GDM1 (cell line): Measurements from ENCODE around the gene G6PC2.
"Not testable (repeated sequence)": the region's sequence is repeated elsewhere in the genome, so short reads cannot be mapped to it uniquely, and the experiment has no call there.

Source experiments
- DNase-seq: peaks from one replicate; lab custom pipeline; 2025; lab: John Stamatoyannopoulos, UW

The G6PC2 gene, protein sequence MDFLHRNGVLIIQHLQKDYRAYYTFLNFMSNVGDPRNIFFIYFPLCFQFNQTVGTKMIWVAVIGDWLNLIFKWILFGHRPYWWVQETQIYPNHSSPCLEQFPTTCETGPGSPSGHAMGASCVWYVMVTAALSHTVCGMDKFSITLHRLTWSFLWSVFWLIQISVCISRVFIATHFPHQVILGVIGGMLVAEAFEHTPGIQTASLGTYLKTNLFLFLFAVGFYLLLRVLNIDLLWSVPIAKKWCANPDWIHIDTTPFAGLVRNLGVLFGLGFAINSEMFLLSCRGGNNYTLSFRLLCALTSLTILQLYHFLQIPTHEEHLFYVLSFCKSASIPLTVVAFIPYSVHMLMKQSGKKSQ

DNA sequence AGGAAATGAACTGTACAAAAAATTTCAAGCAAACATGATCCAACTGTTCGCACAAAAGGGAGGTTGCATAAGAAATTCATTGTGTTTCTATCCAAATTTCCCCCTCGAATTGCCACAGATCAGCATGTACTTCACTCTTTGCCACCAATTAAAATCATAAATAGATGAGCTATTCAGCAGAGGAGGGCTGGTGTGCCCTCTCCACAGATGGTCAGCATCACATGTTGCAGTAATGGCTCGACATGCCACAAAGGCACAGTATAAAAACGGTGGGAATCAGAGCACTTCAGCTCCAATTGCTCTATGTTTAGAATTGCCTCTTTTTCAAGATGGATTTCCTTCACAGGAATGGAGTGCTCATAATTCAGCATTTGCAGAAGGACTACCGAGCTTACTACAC lies at the start of gene G6PC2:
TSS of gene G6PC2 (plus strand) at position 289 of the 400 bp plus-strand sequence. CDS start at position 330, 41 bp downstream.
- DNase-seq = no peak

DNA sequence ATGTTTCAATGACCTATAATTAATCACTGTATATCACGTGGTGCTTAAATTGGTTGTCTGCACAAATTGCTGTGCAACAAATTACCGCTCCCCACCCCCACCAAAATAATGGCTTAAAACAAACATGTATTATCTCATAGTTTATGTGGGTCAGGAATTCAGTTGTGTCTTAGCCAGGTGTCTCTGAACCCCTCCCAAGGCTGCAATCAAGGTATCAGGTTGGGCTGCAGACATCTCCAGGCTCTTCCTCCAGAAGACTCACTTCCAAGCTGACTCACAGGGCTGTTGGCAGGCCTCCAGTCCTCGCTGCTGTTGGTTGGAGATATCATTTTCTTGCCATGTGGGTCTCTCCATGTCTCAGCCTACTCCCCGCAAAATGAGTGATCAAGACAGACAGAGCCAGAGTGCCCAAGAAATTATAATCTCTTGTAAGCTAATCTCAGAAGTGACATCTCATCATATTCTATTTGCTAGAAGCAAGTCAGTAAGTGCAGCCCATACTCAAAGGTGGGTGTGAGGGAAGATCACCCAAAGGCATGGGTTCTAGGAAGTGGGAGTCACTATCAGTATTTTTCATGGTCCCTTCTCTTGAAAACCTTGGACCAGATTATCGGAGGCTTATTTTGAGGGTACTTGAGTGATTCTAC lies 49.3 kb upstream of the G6PC2 start:
- peak; percentile 2 for DNase-seq

DNA sequence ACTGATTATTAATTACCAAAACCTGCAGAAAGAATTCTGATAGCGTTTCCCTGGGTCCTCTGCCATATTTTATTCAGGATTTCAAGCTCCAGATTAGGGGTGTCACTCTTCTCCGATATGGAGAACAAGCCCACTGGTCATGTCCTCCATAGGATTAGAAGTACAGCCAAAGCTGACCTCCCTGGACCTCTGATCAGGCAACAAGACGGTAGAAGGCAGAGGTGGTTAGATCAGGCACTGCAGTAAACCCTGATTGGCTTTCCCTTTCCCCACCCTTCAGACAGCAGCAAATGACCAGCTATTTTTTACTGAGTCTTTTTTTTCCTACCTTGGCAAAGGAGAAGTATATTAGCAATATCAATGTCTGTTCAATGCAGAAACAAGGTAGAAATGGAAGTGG lies 48.6 kb upstream of the G6PC2 start:
- DNase-seq = no peak

DNA sequence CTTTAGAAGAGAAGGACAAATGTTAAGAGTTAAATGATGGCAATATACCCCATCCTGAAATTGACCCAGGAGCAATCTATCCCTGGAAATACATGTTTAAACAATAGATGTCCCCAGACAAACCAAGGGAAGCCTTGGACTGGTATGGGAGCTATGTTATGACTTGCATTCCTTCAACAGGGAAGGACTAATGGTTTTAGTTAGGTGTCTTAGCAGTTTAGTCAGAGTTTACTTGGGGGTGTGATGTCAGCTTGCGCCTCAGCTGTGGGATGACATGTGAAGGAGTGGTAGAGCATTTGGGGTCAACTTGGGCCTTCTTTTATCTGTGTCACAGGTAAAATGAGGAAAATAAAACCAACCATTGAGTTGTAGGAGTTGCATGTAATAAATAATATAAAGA lies 47.6 kb upstream of the G6PC2 start:
- DNase-seq = no peak

DNA sequence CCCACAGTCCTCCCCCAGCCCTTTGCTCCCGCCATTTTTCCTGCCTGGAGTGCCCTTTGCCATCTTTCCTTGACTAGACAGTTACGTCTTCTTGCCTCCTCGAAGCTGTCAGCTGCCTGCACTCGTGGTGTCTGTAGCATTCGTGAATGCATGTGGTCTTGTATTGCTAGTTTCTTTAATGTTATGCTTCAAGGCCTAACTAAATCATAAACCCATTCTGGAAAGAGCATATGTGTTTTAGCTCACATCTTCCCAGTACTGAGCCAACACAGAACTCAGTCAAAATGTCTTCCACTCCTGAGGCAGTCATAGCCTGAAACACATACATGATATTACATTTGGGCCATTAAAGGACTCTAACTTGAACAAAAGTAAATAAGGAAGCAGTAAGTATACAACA lies 46.4 kb upstream of the G6PC2 start:
- DNase-seq = no peak

DNA sequence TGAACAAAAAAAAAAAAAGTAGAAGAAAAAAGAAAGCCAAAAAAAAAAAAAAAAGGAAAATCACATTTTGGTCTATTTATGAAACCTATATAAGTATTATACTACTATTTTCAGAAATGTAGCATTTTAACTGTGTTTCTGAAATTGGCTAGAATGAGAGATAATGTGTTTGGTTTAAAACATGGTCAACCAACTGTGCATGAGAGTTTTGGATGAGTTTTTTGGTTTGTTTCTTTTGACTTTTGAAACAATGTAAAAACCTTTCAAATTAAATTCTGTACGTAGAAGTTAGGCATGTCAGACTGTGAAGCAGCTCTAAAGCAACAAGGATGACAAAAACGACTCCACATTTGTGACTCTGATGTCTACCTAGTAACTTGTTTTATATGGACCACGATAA lies 45.5 kb upstream of the G6PC2 start:
- no peak for DNase-seq

DNA sequence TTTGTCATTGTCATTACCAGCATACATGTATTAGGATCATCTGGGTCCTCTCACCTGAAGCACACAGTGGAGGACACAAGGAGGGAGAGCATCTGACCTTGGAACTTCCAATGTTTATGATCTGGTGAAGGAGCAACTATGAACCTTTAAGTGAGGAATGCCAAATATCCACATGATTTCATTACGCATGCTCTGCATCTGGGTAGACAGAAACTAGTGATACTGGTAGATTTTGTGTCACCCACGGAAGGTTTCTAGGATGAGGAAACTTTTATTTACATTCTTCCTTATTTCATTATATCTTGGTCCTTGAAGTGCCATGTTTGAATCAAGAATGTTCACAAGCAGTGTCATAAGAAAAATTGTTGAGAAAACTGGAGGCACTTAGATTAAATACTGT lies 42.9 kb upstream of the G6PC2 start:
- no peak for DNase-seq

DNA sequence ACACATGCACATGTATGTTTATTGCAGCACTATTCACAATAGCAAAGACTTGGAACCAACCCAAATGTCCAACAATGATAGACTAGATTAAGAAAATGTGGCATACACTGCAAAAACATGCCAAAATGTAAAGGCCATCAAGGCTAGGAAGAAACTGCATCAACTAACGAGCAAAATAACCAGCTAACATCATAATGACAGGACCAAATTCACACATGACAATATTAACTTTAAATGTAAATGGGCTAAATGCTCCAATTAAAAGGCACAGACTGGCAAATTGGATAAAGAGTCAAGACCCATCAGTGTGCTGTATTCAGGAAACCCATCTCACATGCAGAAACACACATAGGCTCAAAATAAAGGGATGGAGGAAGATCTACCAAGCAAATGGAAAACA lies 33.9 kb upstream of the G6PC2 start:
- not testable (repeated sequence) for DNase-seq

DNA sequence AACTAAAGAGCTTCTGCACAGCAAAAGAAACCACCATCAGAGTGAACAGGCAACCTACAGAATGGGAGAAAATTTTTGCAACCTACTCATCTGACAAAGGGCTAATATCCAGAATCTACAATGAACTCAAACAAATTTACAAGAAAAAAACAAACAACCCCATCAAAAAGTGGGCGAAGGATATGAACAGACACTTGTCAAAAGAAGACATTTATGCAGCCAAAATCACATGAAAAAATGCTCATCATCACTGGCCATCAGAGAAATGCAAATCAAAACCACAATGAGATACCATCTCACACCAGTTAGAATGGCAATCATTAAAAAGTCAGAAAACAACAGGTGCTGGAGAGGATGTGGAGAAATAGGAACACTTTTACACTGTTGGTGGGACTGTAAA lies 30.7 kb upstream of the G6PC2 start:
- not testable (repeated sequence) for DNase-seq

DNA sequence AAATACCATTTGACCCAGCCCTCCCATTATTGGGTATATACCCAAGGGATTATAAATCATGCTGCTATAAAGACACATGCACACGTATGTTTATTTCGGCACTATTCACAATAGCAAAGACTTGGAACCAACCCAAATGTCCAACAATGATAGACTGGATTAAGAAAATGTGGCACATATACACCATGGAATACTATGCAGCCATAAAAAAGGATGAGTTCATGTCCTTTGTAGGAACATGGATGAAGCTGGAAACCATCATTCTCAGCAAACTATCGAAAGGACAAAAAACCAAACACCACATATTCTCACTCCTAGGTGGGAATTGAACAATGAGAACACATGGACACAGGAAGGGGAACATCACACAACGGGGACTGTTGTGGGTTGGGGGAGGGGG lies 30.3 kb upstream of the G6PC2 start:
- DNase-seq = not testable (repeated sequence)

DNA sequence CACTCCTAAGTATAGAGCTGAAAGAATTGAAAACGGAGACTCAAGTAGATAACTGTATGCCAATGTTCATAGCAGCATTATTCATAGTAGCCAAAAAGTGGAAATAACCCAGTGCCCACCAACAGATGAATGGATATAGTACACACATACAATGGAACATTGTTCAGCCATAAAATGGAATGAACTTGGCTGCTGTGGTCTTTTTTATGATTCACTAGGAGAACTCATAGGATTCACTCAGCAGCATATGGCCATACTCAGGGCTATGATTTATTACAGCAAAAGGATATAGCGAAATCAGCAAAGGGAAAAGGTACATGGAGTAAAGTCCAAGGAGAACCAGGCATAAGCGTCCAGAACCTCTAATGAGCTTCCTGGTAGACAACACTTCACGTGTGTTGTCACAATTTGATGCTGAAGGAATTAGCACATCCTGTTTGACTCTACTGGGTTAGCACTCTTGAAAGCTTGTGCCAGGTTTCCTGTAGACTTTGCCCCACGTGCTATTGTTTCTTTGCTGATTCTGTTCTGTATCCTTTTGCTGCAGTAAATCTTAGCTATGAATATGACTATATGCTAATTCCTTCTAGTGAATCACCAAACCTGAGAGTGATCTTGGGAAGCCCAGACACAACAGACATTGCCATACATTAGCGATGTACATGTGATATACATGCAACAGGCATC lies 26.6 kb upstream of the G6PC2 start:
- DNase-seq = no peak

DNA sequence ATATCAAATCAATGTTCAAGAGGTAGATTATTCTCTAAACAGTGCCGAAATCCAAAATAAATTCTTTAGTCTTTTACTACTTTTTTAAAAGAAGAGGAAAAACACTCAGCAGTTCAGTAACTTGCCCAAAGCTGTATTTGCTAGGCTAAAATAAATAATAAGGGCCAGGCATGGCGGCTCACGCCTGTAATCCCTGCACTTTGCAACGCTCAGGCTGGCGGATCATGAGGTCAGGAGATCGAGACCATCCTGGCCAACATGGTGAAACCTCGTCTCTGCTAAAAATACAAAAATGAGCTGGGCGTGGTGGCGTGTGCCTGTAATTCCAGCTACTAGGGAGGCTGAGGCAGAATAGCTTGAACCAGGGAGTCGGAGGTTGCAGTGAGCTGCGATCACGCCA lies 18.9 kb upstream of the G6PC2 start:
- DNase-seq = not testable (repeated sequence)

DNA sequence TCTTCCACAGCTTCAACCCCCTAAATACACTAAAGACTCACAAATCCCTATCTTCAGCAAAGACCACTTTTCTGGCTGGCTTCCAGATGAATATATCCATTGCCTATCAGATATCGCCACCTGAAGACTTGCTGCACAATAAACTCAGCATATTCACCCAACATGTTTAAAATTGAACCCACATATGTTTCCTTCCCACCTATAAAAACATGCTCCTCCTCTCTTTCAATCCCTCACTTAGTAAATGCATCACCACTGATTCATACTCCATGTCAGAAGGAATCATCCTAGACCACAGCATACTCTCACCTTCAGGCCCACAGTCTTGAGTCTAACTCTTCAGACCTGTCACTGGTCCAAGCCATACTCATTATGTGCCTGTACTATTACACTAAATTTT lies 16.1 kb upstream of the G6PC2 start:
- no peak for DNase-seq

DNA sequence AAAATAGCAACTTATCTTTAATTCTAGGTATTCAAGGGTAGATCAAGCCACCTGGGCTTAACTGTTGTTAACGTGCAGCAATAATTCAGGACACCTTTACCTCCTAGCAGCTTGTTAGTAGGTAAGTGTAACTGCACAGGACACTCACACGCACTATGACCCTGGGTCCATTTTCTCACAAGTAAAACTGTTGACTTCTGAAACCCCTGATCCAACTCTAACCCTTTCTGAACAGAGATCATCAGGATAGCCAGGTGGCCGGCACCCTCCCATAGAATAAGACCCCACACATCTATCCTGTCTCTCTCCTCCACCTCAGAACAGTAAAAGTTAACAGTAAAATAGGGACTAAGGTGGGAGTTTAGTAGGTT lies 11.5 kb upstream of the G6PC2 start:
- no peak for DNase-seq

DNA sequence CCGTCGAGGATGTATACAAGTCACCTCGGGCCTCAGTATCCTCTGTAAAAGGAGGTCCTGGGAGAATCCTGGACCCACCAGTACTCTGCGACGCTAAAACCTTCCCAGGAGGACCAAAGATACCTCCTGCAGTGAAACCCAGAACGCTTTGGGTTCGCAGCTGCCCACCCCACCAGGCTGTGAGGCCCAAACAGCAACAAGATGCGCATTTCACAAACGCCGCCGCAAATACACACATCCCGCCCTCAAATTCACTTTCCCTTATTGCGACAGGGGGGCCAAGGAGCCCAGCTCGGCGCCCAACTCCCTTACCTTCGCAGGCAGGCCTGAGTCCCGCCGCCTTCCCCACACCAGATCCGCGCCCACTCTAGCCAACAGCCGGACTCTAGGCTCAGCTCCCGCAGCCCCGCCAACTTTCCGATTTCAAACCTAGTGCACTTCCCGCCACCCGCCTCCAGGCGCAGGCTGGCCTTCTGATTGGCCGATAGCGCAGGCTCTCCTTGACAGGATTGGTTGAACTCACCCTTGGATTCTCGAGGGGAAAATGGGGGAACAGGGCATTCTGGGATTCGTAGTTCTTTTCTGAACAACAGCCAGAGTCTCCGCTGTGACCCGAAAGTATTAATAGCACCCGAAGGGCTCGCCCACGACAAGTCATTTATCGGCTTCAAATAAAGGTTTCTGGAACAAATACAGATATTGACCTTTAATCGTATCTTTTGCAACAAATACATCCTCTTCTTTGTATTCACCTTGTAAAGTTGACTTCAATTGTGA lies 10.9 kb upstream of the G6PC2 start, which contains the start of gene SPC25:
TSS of gene SPC25 (minus strand) at position 425 of the 777 bp plus-strand sequence. CDS start 911 bp downstream, outside the sequence.
- peak; percentile 88 for DNase-seq

DNA sequence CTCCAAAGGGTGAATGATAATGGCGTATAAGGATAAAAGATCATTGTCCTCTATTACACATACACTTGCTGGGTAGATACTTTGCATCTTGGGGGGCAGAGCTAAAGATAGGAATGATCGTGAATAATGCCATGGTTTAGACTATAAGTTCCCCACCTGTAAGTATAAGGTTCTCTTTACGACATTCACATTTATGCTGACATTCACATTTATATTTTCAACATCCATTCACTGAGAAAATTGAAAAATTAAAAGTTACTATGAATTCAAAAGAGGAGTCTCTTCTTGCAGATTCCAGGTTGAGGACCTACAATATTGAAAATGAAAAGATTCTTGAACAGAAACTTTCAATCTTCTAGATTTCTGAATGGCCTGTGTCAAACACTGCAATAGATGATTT lies 8.8 kb upstream of the G6PC2 start:
- no peak for DNase-seq

DNA sequence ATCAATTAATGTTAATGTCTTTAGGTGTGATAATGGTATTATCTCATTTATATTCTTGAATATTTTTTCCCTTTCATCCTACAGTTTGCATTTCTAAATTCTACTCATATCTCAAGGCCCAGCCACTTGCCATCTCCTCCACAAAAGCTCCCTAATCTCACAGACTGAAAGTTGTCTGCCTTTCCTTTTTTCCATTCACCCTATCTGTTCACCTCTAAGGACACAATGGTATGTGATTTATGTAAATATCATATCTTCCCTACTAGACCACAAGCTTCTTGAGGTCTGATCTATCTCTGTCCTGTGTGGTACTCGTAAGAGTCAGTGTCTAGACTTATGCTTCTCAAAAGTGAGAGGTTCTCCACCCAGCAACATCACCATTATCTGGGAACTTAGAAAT lies 7.0 kb upstream of the G6PC2 start:
- no peak for DNase-seq

DNA sequence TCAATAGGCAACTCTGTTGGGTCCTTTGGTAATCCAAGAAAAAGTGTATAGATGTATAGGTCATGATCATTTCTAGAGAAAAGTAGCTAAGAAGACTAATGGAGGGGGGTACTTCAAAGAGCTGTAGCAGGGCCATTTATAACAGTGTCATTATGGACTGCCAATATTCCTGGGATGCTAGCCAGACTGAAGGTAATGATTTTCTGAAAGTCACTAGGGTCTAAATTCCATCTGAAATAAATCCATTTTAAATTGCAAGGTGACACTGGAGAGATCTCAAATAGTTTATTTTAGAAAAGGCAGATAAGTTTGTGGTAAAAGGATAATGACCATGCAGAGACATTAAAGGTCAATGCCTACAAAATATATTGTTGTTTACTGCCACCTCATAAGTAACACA lies 6.4 kb upstream of the G6PC2 start:
- no peak for DNase-seq

DNA sequence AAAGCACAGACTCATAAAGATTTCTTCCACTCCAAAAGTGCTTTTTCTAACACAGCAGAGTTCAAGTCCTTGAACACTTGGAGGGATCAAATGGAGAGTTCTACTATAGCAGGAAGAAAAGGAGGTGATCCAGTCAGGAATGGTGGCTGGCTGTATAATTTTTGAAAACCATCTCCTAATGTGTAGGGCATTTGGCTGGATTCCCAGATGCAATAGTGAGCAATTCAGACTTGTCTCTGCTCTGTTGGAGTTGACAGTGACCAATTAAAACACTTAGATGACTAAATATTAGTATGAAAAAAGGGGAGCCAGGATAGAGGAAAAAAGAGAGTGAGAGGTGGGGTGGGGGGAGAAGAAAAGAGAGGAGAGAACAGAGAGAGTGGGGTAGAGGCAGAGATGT lies 5.3 kb upstream of the G6PC2 start:
- no peak for DNase-seq

DNA sequence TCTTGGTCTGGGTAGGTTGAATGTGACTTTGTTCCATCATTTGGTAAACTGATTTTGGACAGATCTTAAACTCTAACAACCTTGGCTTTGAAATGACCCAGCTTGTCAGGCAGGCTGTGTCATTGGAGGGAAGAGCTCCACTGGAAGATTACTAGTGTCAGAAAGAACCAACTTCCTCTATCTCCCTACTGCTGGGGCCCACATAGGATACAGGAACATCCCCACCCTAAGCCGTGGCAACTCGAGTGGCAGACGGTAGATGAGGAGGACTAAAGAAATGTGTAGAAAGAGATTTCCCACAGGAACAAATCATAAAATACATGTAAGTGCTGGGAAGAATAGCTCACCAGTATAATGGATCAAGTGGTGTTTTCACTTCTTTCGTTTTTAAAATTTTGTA lies 4.3 kb upstream of the G6PC2 start:
- DNase-seq = no peak

DNA sequence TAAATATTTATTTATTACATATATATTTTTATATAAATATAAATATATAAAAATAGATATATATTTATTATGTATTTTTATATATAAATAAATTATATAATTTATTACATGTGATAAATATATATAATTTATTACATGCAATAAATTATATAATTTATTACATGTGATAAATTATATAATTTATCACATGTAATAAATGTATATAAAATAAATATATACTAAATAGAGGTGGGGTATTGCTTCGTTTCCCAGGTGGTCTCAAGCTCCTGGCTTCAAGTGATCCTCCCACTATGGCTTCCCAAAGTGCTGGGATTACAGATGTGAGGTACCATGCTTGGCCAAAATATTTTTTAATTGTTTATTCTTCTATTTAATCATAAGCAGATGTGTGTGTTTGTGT lies 3.6 kb upstream of the G6PC2 start:
- no peak for DNase-seq

DNA sequence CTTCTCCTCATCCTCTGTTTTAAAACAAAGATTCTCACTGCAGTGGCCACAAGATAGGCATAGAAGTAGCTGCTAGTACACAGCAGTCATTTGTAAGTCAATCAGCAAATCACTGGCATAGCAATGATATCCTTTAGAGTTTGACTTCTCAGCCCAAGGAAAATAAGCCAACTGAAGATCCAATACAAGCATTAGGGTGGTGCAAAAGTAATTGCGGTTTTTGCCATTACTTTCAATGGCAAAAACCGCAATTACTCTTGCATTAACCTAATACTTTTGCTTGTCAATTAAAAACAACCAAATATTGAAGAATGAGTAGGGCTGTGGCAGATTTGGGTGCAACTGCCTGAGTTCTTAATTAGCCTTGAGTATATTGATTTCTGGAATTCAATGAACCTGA lies 2.8 kb downstream of the G6PC2 start:
- no peak for DNase-seq
